Measurements from ENCODE around the gene MRPL22.

- TF ChIP-seq CTCF (IDR thresholded peaks at IDR 0.05), result no peak
- TF ChIP-seq POLR2A (IDR thresholded peaks at IDR 0.05), result no peak
Observed at GRCh38 chr5:154948313-154948712, 7.4 kb downstream of the MRPL22 start.
